ENCODE data around the gene HELZ. TPM values are rescaled to one million over a fixed set of nuclear protein-coding genes. Genes with fewer than 3 reads are reported as not detected.
A peak's percentile ranks its signal among the peaks of the same experiment; 100 is the strongest.

The HELZ gene
- total and polyA plus RNA-seq, 5 donors: 5.6 to 43.9 (median 37.2) TPM

- Histone ChIP-seq H3K27ac (ENCODE audit: low read length) (no peak overlapping the region), H3K4me3 (ENCODE audit: low read length) (no peak overlapping the region), H3K4me1 (ENCODE audit: control insufficient read depth, insufficient read depth, low read length) (no peaks in the 10 kb centered on the region), H3K9me3 (ENCODE audit: control insufficient read depth, low read length) (no peaks in the 10 kb centered on the region), H3K27me3 (ENCODE audit: control insufficient read depth, insufficient read depth) (no peaks in the 10 kb centered on the region)
- intact Hi-C loops (cut with DNase I): no loop called here
- no peak for DNase-seq
- 44% methylated on average over 5 of the region's 5 CpGs for WGBS
- ATAC-seq: no peak
These were observed 206.1 kb downstream of the HELZ start for GRCh38 chr17:67038861-67039365.

GRCh38 chr17:67035131-67036083 lies 209.6 kb downstream of the HELZ start:
- Histone ChIP-seq H3K27ac (ENCODE audit: low read length) (no peak overlapping the region), H3K27me3 (ENCODE audit: control insufficient read depth, insufficient read depth) (no peaks in the 10 kb centered on the region), H3K9me3 (ENCODE audit: control insufficient read depth, low read length) (no peaks in the 10 kb centered on the region), H3K4me1 (ENCODE audit: control insufficient read depth, insufficient read depth, low read length) (no peaks in the 10 kb centered on the region), H3K4me3 (ENCODE audit: low read length) (no peak overlapping the region)
- intact Hi-C loops (cut with DNase I): no loop called here
- no peak for ATAC-seq
- WGBS: 86% methylated on average over 11 of the region's 11 CpGs
- DNase-seq: no peak

- no peaks in the 10 kb centered on the region for H3K9me3 ChIP-seq (ENCODE audit: control insufficient read depth, low read length)
- no peaks in the 10 kb centered on the region for H3K27me3 ChIP-seq (ENCODE audit: control insufficient read depth, insufficient read depth)
- H3K27ac ChIP-seq (ENCODE audit: low read length): no peak overlapping the region
- ATAC-seq: no peak
- intact Hi-C loops (cut with DNase I): no loop called here
- 92% methylated on average over 9 of the region's 9 CpGs for WGBS
- H3K4me3 ChIP-seq (ENCODE audit: low read length): no peak overlapping the region
- DNase-seq: no peak
- H3K4me1 ChIP-seq (ENCODE audit: control insufficient read depth, insufficient read depth, low read length): no peaks in the 10 kb centered on the region
These were observed 211.4 kb downstream of the HELZ start for GRCh38 chr17:67033613-67034012.

- 93% methylated on average over 13 of the region's 13 CpGs for WGBS
- intact Hi-C loops (cut with DNase I): no loop called here
- DNase-seq (no peak), ATAC-seq (no peak)
- no peaks in the 10 kb centered on the region for H3K4me1 ChIP-seq (ENCODE audit: control insufficient read depth, insufficient read depth, low read length)
- H3K4me3 ChIP-seq (ENCODE audit: low read length): no peak overlapping the region
- H3K9me3 ChIP-seq (ENCODE audit: control insufficient read depth, low read length): no peaks in the 10 kb centered on the region
- H3K27me3 ChIP-seq (ENCODE audit: control insufficient read depth, insufficient read depth): no peaks in the 10 kb centered on the region
- no peak overlapping the region for H3K27ac ChIP-seq (ENCODE audit: low read length)
These were observed 212.0 kb downstream of the HELZ start for GRCh38 chr17:67032985-67033384.

GRCh38 chr17:67032382-67032781 lies 212.6 kb downstream of the HELZ start:
- 92% methylated on average over 14 of the region's 14 CpGs for WGBS
- H3K4me3 ChIP-seq (ENCODE audit: low read length): no peak overlapping the region
- H3K9me3 ChIP-seq (ENCODE audit: control insufficient read depth, low read length): no peaks in the 10 kb centered on the region
- no peak for ATAC-seq
- H3K27me3 ChIP-seq (ENCODE audit: control insufficient read depth, insufficient read depth): no peaks in the 10 kb centered on the region
- no peaks in the 10 kb centered on the region for H3K4me1 ChIP-seq (ENCODE audit: control insufficient read depth, insufficient read depth, low read length)
- intact Hi-C loops (cut with DNase I): no loop called here
- no peak for DNase-seq
- H3K27ac ChIP-seq (ENCODE audit: low read length): no peak overlapping the region

GRCh38 chr17:67030641-67031040 lies 214.4 kb downstream of the HELZ start:
- intact Hi-C loops (cut with DNase I): no loop called here
- Histone ChIP-seq H3K4me1 (ENCODE audit: control insufficient read depth, insufficient read depth, low read length) (no peaks in the 10 kb centered on the region), H3K4me3 (ENCODE audit: low read length) (no peak overlapping the region), H3K9me3 (ENCODE audit: control insufficient read depth, low read length) (no peaks in the 10 kb centered on the region), H3K27ac (ENCODE audit: low read length) (no peak overlapping the region), H3K27me3 (ENCODE audit: control insufficient read depth, insufficient read depth) (no peaks in the 10 kb centered on the region)
- DNase-seq (no peak), ATAC-seq (no peak)
- 90% methylated on average over 21 of the region's 21 CpGs for WGBS

GRCh38 chr17:67027031-67027628 lies 217.9 kb downstream of the HELZ start:
- intact Hi-C loops (cut with DNase I): no loop called here
- WGBS: 80% methylated on average over 12 of the region's 12 CpGs
- ATAC-seq (peak; percentile 57 to 73), DNase-seq (peak in 1 of 3 donors; percentile 54)
- Histone ChIP-seq H3K27ac (ENCODE audit: low read length) (no peak overlapping the region), H3K4me3 (ENCODE audit: low read length) (no peak overlapping the region), H3K4me1 (ENCODE audit: control insufficient read depth, insufficient read depth, low read length) (no peaks in the 10 kb centered on the region), H3K9me3 (ENCODE audit: control insufficient read depth, low read length) (no peaks in the 10 kb centered on the region), H3K27me3 (ENCODE audit: control insufficient read depth, insufficient read depth) (no peaks in the 10 kb centered on the region)

- 88% methylated on average over 2 of the region's 2 CpGs for WGBS
- no peak for ATAC-seq
These were observed 218.7 kb downstream of the HELZ start for GRCh38 chr17:67026341-67026740.

GRCh38 chr17:67025216-67025792 lies 219.7 kb downstream of the HELZ start:
- no peak for DNase-seq
- Histone ChIP-seq H3K4me1 (ENCODE audit: control insufficient read depth, insufficient read depth, low read length) (no peaks in the 10 kb centered on the region), H3K27me3 (ENCODE audit: control insufficient read depth, insufficient read depth) (no peaks in the 10 kb centered on the region), H3K27ac (ENCODE audit: low read length) (no peak overlapping the region), H3K4me3 (ENCODE audit: low read length) (no peak overlapping the region), H3K9me3 (ENCODE audit: control insufficient read depth, low read length) (no peaks in the 10 kb centered on the region)
- 87% methylated on average over 20 of the region's 20 CpGs for WGBS
- intact Hi-C loops (cut with DNase I): no loop called here
- ATAC-seq: peak; percentile 7 to 18

More at GRCh38 chr17:67026341-67026740, 218.7 kb downstream of the HELZ start:
- Histone ChIP-seq H3K4me1 (ENCODE audit: control insufficient read depth, insufficient read depth, low read length) (no peaks in the 10 kb centered on the region), H3K27me3 (ENCODE audit: control insufficient read depth, insufficient read depth) (no peaks in the 10 kb centered on the region), H3K4me3 (ENCODE audit: low read length) (no peak overlapping the region), H3K27ac (ENCODE audit: low read length) (no peak overlapping the region), H3K9me3 (ENCODE audit: control insufficient read depth, low read length) (no peaks in the 10 kb centered on the region)
- no peak for DNase-seq
- intact Hi-C loops (cut with DNase I): no loop called here

- H3K9me3 ChIP-seq (ENCODE audit: control insufficient read depth, low read length): no peaks in the 10 kb centered on the region
- no peaks in the 10 kb centered on the region for H3K27me3 ChIP-seq (ENCODE audit: control insufficient read depth, insufficient read depth)
- intact Hi-C loops (cut with DNase I): no loop called here
- no peaks in the 10 kb centered on the region for H3K4me1 ChIP-seq (ENCODE audit: control insufficient read depth, insufficient read depth, low read length)
- DNase-seq (no peak), ATAC-seq (no peak)
- no peak overlapping the region for H3K4me3 ChIP-seq (ENCODE audit: low read length)
- no peak overlapping the region for H3K27ac ChIP-seq (ENCODE audit: low read length)
- 93% methylated on average over 17 of the region's 17 CpGs for WGBS
These were observed 220.3 kb downstream of the HELZ start for GRCh38 chr17:67024736-67025135.

GRCh38 chr17:67022451-67022810 lies 222.6 kb downstream of the HELZ start:
- intact Hi-C loops (cut with DNase I): no loop called here
- Histone ChIP-seq H3K27ac (ENCODE audit: low read length) (no peak overlapping the region), H3K27me3 (ENCODE audit: control insufficient read depth, insufficient read depth) (no peaks in the 10 kb centered on the region), H3K9me3 (ENCODE audit: control insufficient read depth, low read length) (no peaks in the 10 kb centered on the region), H3K4me1 (ENCODE audit: control insufficient read depth, insufficient read depth, low read length) (no peaks in the 10 kb centered on the region), H3K4me3 (ENCODE audit: low read length) (no peak overlapping the region)
- DNase-seq (no peak), ATAC-seq (no peak)
- 83% methylated on average over 12 of the region's 12 CpGs for WGBS
